Brain pericyte (primary cell): ENCODE data around the gene KRTAP3-3.
"Not testable (repeated sequence)": the region's sequence is repeated elsewhere in the genome, so short reads cannot be mapped to it uniquely, and the experiment has no call there.

Experiments used
- DNase-seq: peaks from one replicate; pipeline ENCODE4 v3.0.0-alpha.2; 2012; ENCODE audit warnings: low read depth, low spot score

Gene KRTAP3-3

GRCh38 chr17:40993839-40994238 is at the start of gene KRTAP3-3:
TSS of gene KRTAP3-3 (minus strand) at chr17:40994164. CDS start at chr17:40994097, 67 bp downstream.
- DNase-seq = no peak

DNA sequence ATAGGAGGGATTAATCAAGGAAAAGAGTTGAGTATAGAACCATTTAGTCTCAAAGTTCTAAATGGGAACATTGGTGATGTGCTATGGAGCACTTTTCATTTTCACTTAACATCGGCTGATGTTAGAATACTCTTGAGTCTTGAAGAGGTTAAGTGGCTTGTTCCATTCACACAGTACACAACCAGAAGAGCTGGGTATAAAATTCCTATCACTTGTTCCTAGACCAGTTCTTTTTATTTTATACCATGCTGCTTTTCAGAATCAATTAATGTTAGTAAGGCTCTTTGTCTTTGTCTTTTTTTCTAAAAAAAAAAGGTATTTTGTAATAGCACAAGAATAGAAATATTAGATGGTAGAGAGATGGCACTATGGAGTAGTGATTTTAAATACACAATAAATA is 49.0 kb upstream of the KRTAP3-3 start:
- no peak for DNase-seq

DNA sequence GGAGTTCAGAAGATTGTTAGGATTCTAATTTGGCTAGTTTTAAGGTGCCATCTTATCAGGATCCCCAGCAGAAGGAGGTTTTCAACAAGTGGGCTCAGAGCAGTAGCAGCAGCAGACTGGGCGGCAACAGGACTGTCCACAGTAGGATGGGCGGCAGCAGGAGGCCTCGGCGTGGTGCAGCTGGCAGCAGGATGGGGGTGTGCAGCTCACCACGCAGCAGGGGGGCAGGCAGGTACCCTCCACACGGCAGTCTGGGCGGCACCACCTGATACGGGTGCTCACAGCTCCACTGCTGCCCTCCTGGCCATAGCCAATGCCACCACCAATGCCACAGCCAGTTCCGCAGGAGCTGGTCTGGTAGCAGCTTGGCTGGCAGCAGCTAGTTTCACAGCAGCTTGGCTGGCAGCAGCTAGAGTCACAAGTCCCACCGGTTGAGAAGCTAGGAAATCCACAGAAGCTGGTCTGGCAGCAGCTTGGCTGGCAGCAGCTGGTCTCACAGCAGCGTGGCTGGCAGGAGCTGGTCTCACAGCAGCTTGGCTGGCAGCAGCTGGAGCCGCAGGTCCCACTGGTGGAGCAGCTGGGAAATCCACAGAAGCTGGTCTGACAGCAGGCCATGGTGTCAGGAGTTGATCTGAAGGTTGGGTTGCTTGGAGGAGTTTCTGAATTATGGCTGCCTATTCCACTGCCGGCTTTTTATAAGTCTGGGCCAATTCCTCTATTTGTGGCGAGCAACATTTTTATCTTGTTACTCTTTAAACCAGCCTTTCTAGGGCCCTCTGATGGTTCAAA is 47.0 kb upstream of the KRTAP3-3 start, which contains the start of gene KRTAP1-1:
Gene KRTAP1-1 (minus strand): TSS at position 668 of the 789 bp plus-strand sequence. CDS start 53 bp downstream, at position 615.
- not testable (repeated sequence) for DNase-seq

GRCh38 chr17:41037853-41038350 is 43.9 kb upstream of the KRTAP3-3 start:
- DNase-seq = no peak

GRCh38 chr17:41034346-41034935 is 40.5 kb upstream of the KRTAP3-3 start, which contains the start of gene KRTAP1-3:
TSS of gene KRTAP1-3 (minus strand) at chr17:41034874. CDS start at chr17:41034821, 53 bp downstream.
- not testable (repeated sequence) for DNase-seq

- DNase-seq = no peak
Observed at GRCh38 chr17:41029633-41030245, 35.8 kb upstream of the KRTAP3-3 start, which contains the start of gene KRTAP1-4. TSS of gene KRTAP1-4 (minus strand) at chr17:41030195. CDS start at chr17:41030078, 117 bp downstream.

GRCh38 chr17:41026715-41027471 is 32.9 kb upstream of the KRTAP3-3 start, which contains the start of gene KRTAP1-5:
TSS of gene KRTAP1-5 (minus strand) at chr17:41027208. CDS start at chr17:41027155, 53 bp downstream.
- no peak for DNase-seq

GRCh38 chr17:41024697-41025096 is 30.7 kb upstream of the KRTAP3-3 start:
- no peak for DNase-seq

- no peak for DNase-seq
Observed at GRCh38 chr17:41020336-41020735, 26.4 kb upstream of the KRTAP3-3 start.

GRCh38 chr17:41019415-41019814 is 25.5 kb upstream of the KRTAP3-3 start:
- no peak for DNase-seq

- no peak for DNase-seq
Observed at GRCh38 chr17:41018541-41018940, 24.6 kb upstream of the KRTAP3-3 start.

DNA sequence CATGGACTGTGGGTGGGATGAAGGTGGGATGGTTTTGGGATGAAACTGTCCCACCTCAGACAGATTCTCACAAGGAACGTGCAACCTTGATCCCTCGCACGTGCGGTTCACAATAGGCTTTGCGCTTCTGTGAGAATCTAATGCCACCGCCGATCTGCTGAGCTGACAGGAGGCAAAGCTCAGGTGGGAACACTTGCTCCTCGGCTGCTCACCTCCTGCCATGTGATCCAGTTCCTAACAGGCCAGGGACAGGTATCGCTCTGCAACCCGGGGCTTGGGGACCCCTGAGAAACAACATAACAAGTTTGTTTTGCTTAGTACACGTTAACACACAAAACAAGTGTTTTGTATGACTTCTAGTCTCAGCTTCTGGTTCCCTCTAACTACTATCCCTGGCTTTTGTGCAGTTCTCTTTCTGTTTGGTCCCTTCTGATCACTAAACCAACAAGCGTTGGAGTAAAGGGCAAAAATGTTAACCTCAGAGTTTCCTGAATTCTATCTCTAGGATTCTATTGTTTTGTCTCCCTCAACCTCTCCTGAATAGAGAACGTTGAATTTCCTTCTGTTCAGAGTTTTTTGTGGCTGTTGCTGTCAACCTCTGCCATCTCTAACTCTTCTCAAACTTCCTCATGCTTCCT is 22.7 kb upstream of the KRTAP3-3 start:
- DNase-seq = no peak

DNA sequence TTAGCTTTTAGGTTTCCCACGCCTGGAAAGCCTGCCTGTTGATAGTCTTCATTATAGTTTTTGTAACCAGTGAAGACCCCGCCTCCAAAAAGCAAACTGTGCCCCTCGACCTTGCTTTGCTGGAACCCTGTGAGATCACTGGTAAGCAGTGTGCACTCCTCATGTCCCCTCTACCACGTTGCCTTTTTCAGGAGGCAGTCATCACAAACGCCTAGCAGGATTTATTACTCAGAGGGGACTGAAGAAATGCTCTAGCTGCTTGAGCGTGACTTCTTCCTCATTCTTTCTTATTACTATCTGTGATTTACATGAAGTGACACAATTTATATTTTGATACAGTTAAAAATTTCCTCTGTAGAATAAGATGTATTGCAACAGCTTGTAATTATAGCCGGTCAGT is 21.5 kb upstream of the KRTAP3-3 start:
- DNase-seq = no peak

DNA sequence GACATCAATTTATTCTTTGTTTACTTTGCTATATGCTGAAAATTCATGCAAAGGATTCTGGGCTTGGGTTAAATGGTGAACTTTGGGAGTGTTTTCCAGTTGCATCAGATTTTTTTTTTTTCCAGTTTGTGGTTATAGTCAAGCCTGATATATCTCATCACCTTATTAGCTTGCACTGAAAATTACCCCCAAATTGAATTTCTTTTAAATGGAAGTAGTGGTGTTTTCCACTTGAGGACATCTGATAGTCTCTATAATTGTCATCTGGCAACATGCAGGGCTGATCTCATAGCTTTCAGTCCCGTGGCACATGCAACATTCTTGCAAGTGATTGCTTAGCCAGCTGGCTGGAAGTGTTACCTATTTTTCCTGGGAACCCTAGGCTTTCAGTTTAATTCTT is 19.6 kb upstream of the KRTAP3-3 start:
- no peak for DNase-seq

DNA sequence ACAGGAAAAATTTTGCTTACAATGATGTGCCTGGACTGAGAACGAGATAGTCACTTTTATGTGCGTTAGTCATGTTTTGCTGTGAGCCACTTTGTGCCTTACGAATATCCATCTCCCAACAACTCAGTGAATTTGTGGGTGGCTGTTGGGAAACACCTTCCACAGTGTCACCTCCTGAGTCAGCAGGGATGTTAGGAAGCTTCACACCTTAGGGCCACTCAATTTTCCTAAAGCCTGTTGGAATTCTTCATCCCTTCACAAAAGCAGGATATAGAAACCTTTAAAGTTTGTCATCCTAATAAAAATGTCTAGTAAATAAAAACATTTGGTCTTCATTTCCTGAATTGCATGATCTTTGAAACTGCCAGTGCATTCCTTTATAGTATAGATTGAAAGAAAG is 19.2 kb upstream of the KRTAP3-3 start:
- DNase-seq = no peak

GRCh38 chr17:41012326-41013120 is 18.6 kb upstream of the KRTAP3-3 start:
- no peak for DNase-seq

DNA sequence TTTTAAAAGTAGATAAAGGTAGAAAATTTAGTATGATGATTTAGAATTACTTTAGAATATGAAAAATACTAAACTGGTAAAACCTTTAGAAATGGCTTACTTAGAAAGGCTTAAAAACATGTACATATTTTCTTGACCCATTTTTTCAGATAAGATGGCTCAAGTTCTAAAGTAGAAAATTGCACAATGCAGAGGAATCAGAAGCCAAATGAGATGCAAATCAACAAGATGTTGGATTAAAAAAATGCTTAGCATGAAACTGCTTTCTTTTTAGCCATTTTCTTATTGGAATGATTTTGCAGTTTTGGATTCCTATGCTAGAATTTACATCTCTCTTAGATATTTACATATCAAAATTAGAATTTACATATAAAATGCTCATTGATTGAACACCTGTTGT is 16.5 kb upstream of the KRTAP3-3 start:
- no peak for DNase-seq

DNA sequence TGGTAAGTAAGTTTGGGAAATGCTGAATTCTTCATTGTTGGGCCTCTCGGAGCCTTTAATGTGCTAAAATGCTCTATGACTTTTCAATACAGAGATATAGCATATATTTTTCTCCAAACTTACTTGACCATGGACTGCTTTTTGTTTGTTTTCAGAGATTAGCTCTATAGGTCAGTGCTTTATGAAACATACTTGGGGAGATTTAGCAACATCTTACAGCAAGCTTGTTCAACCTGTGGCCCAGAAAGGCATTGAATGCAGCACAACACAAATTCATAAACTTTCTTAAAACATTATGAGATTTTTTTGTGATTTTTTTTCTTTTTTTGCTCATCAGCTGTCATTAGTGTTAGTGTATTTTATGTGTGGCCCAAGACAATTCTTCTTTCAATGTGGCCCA is 16.0 kb upstream of the KRTAP3-3 start:
- no peak for DNase-seq

DNA sequence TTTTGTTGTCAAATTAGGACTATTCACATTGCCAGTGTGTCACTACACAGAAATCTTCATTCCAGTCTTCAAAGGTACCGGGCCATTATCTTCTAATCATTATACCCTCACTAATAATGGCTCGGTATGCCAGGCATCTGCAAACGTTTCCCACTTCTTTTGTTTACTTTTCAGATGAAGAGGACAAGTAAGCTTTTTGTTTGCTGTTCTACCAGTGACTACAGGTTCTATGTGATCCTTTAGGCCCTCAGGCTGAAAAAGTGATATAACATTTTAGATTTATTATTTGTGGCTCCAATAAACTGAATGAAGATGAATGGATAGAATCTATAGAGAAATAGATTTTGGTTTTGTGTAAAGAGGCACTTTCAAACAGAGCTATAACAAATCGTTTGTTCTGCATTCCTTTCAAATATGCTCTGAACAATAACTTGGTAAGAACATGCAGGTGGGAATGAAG is 15.4 kb upstream of the KRTAP3-3 start:
- no peak for DNase-seq

DNA sequence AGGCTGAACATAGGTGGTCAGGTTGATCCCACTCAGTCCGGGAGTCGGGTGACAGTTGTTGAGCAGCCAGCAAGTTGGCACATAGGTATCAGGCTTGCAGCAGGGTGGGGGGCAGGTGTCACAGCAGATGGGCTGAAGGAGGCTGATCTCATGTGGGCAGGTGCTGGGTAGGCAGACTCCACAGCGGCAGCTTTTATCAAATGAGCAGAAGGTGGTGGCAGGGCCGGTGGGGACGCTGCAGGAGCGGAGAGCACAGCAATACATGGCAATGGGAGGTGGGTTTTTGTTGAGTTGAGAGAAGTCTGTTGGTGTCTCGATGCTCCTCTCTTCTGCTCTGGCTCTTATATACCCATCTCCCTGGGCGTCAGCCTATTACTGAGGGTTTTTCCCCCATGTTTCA is 14.8 kb upstream of the KRTAP3-3 start, which contains the start of gene KRTAP3-1:
Gene KRTAP3-1 (minus strand): TSS at position 318 of the 400 bp plus-strand sequence. CDS start 54 bp downstream, at position 264.
- no peak for DNase-seq
